Measurements from ENCODE around the gene IL27RA.
A peak's percentile ranks its signal among the peaks of the same experiment; 100 is the strongest.

The IL27RA gene

DNA sequence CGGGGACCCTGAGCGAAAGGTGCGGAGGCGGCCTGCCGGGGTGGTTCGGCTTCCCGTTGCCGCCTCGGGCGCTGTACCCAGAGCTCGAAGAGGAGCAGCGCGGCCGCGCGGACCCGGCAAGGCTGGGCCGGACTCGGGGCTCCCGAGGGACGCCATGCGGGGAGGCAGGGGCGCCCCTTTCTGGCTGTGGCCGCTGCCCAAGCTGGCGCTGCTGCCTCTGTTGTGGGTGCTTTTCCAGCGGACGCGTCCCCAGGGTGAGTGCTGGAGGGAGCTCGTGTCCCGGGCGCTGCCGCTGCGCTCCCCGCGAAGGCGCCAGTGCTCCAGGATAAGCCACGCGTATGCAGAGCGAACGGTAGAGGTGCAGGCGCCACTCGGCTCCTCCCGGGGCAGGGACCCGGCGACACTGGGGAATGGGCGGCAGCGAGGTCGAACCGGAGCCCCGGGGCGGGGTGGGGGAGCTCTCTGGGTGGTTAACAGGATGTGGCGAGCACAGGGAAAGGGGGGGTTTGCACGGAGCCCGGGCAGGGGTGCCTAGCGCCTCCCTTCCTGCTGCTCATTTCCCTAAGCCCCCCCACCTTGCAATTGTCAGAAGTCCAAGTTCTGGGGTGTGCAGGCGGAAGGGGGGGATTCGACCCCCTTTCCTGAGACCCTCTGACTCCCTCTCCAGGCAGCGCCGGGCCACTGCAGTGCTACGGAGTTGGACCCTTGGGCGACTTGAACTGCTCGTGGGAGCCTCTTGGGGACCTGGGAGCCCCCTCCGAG, at the start of gene IL27RA:
Gene IL27RA, plus strand, starts transcription at position 44 of the 762 bp plus-strand sequence. Its CDS starts 111 bp downstream, at position 155.
- Histone ChIP-seq H3K4me3 (ENCODE audit: low read depth, low read length) (peak within 1 kb of the TSS; percentile 62), H3K27ac (no peak within 1 kb of the TSS), H3K36me3 (replicated peaks) (no peaks in the 10 kb centered on the region), H3K27me3 (replicated peaks) (no peaks in the 10 kb centered on the region)
- in situ Hi-C loops (cut with HindIII; ENCODE audit: low pct_ligation_motif_present, low sequenced_read_pairs) = no loop called here
- DNase-seq = peak; percentile 15
- TF ChIP-seq, protein P1, sequence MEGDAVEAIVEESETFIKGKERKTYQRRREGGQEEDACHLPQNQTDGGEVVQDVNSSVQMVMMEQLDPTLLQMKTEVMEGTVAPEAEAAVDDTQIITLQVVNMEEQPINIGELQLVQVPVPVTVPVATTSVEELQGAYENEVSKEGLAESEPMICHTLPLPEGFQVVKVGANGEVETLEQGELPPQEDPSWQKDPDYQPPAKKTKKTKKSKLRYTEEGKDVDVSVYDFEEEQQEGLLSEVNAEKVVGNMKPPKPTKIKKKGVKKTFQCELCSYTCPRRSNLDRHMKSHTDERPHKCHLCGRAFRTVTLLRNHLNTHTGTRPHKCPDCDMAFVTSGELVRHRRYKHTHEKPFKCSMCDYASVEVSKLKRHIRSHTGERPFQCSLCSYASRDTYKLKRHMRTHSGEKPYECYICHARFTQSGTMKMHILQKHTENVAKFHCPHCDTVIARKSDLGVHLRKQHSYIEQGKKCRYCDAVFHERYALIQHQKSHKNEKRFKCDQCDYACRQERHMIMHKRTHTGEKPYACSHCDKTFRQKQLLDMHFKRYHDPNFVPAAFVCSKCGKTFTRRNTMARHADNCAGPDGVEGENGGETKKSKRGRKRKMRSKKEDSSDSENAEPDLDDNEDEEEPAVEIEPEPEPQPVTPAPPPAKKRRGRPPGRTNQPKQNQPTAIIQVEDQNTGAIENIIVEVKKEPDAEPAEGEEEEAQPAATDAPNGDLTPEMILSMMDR (IDR thresholded peaks at IDR 0.05; ENCODE audit: low read depth, low read length, missing control alignments) = peak; percentile 87

DNA sequence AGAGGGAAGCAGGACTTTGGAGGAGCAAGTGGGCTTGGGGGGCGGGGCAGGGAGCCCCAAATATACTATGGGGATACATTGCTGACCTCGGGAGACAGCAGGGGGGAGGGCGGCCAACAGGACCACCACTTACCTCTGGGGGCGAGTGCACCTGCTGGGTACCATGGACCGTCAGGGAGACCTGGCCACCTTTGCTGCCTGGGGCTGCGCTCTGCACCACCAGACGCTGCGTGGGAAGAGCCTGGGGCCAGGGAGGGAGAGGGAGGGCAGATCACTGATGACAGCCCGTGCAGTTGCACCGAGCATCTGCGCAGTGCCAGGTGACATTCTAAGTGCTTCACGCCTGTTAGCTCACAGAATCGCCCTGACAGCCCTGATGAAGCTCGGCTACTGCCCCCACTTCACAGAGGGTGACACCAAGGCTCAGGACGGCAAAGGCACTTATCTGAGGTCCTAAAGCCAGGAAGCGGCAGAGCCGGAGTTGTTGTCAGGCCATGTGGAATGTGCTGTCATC, 49.5 kb upstream of the IL27RA start:
- in situ Hi-C loops (cut with HindIII; ENCODE audit: low pct_ligation_motif_present, low sequenced_read_pairs) = no loop called here
- DNase-seq = no peak
- Histone ChIP-seq H3K27ac (no peak overlapping the region), H3K36me3 (replicated peaks) (peaks cover 7% of the 10 kb centered on the region), H3K4me3 (ENCODE audit: low read depth, low read length) (no peak overlapping the region), H3K27me3 (replicated peaks) (no peaks in the 10 kb centered on the region)
- TF ChIP-seq, protein P1 (IDR thresholded peaks at IDR 0.05; ENCODE audit: low read depth, low read length, missing control alignments) = no peak

DNA sequence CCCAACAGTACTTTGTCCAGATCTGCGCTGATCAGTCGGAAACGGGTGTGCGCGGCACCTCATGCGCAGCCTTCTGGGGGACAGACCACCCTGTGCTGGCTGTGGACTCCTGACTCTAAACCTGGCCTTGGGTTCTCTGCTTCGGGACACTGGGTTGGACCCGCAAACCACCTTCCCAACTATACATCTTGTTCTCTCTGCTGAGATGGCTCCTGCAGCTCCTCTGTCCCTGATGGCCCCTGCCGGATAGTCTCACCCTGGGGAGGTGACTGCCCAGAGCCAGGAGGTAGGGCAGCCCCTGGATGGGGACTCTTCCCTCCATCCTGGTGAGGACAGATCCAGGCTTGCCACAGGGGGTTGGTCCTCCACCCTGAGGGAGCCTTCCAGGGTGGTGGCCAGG, 48.8 kb upstream of the IL27RA start:
- TF ChIP-seq, protein P1 (IDR thresholded peaks at IDR 0.05; ENCODE audit: low read depth, low read length, missing control alignments) = no peak
- DNase-seq = no peak
- Histone ChIP-seq H3K4me3 (ENCODE audit: low read depth, low read length) (no peak overlapping the region), H3K27me3 (replicated peaks) (no peaks in the 10 kb centered on the region), H3K27ac (no peak overlapping the region), H3K36me3 (replicated peaks) (peaks cover 7% of the 10 kb centered on the region)
- in situ Hi-C loops (cut with HindIII; ENCODE audit: low pct_ligation_motif_present, low sequenced_read_pairs) = no loop called here

DNA sequence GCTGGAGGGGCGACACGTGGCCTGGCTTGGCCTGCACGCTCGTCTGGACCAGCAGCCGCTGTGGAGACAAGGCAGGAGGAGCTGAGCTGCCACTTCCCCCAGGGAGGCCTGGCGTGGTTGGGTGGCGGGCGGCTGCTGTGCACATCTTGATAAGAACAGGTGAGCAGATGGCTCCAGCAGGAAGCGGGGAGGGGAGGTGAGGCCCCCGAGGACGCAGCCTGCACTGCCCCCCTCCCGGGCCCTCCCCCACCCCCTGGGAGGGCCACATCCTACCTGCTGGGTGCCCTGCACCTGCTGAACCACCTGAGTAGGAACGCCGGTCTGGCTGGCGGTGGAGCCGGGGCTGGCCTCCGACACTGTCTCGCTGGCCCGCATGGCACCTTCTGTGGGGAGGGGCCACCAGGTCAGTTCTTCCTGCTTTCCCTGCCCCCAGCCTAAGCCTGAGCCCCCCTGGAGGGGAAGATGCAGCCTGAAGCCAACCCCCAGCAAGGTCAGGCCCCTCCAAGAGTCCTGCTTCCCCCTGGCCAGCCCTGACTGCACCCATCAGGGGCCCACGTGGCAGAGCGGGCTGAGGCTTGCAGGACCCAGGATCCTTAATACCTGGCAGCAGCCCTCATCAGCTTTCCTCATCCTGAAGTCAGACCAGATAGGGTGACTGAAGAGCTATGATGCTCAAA, 48.2 kb upstream of the IL27RA start:
- no peak overlapping the region for H3K27ac ChIP-seq

DNA sequence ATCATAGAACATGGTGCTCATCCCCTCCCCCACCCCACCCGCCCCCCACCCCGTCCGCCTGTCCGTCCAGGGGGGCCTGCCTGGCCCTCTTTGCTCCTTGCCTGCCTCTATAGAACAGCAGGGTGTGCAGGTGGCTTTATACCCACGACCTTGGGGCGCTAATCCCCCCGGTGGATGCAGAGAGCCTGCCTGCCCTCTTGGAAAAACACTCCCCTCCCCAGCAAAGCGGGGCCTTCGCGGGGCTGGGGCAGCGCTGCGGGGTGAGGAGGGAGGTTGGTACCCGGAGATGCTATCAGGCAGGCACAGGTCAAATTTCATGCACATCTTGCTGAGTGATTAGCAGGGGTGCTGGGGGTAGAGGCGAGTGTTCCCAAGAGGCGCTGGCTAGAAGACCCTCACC, 47.4 kb upstream of the IL27RA start:
- no peak for DNase-seq
- Histone ChIP-seq H3K27ac (no peak overlapping the region), H3K4me3 (ENCODE audit: low read depth, low read length) (no peak overlapping the region), H3K36me3 (replicated peaks) (peaks cover 10% of the 10 kb centered on the region), H3K27me3 (replicated peaks) (no peaks in the 10 kb centered on the region)
- TF ChIP-seq, protein P1 (IDR thresholded peaks at IDR 0.05; ENCODE audit: low read depth, low read length, missing control alignments) = no peak
- in situ Hi-C loops (cut with HindIII; ENCODE audit: low pct_ligation_motif_present, low sequenced_read_pairs) = no loop called here

More for the DNA sequence above, 48.2 kb upstream of the IL27RA start:
- no peak for DNase-seq
- H3K4me3 ChIP-seq (ENCODE audit: low read depth, low read length) = no peak overlapping the region
- in situ Hi-C loops (cut with HindIII; ENCODE audit: low pct_ligation_motif_present, low sequenced_read_pairs) = no loop called here
- no peaks in the 10 kb centered on the region for H3K27me3 ChIP-seq (replicated peaks)
- TF ChIP-seq, protein P1 (IDR thresholded peaks at IDR 0.05; ENCODE audit: low read depth, low read length, missing control alignments) = no peak
- peaks cover 7% of the 10 kb centered on the region for H3K36me3 ChIP-seq (replicated peaks)

All from brain microvascular endothelial cell (primary cell).